ENCODE results near the gene ZFHX2. TPM values are rescaled to one million over a fixed set of nuclear protein-coding genes. Genes with fewer than 3 reads are reported as not detected.

ZFHX2 gene
- total RNA-seq, 2 donors from 2014 or later: 12.8 to 15.4 TPM

DNA sequence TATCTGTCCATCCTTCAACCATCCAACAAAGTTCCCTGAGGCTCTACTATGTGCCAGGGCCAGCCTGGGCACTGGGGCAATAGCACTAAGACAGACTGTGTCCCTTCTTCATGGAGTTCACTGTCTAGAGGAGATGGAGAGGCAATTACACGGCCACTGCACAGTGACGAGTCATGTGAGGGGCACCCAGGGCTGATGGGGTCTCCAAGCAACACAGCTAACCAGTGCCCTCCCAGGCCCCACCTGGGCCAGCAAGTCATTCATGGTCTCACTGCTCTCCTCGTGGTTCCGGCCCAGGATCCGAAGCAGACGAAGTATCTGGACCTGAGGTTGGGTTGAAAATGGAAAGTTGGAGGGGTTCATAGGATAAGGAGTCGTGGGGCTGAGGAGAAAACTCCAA, 13.3 kb upstream of the ZFHX2 start:
- H3K4me3 Mint-ChIP-seq: no peak overlapping the region
- 94 to 97% methylated on average over 6 of the region's 7 CpGs for WGBS, 2 experiments (ENCODE audit: insufficient coverage in 1 of 2, insufficient read length in 1 of 2)

DNA sequence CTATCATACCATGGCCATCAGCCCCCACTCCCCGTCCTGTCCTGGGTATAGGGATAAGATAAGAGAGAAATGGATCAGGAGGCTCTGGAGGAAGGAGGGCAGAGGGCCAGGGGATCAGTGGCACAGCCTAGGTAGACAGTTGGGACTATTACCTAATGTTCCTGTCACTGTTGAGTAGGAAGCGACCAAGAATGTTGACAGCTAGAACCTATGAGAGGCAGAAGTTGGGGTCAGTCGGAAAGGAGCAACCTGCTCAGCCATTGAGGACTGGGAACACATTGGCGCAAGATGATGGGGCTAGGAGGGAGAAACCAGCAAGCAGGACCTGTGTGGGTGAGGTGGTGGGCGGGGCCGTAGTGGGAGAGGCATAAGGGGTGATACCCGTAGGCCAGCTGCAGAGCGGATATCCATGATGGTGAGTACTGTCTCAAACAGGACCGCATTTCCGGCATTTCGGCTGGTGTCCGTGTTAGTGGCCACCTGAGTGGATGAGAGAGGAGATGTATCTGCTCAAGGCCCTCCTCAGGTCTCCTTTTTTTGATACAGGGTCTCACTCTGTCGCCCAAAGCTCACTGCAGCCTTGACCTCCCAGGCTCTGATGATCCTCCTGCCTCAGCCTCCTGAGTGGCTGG, 12.7 kb upstream of the ZFHX2 start:
- Mint-ChIP-seq H3K27ac (no peak overlapping the region), H3K9me3 (no peaks in the 10 kb centered on the region), H3K4me1 (peaks cover 18% of the 10 kb centered on the region), H3K4me3 (no peak overlapping the region), H3K27me3 (ENCODE audit: insufficient read depth) (no peaks in the 10 kb centered on the region), H3K36me3 (ENCODE audit: low read depth) (peaks cover 54% of the 10 kb centered on the region)
- Histone ChIP-seq H3K27ac (ENCODE audit: low read depth, low read length) (no peak overlapping the region), H3K4me3 (ENCODE audit: low read length) (no peak overlapping the region), H3K4me1 (ENCODE audit: control insufficient read depth, insufficient read depth, low read length) (peaks cover 11% of the 10 kb centered on the region), H3K9me3 (ENCODE audit: control insufficient read depth, low read length) (no peaks in the 10 kb centered on the region), H3K9ac (ENCODE audit: extremely low read depth, low read length, poor library complexity, severe bottlenecking) (no peak overlapping the region), H3K27me3 (ENCODE audit: control insufficient read depth, insufficient read depth, low read length, poor library complexity, severe bottlenecking) (no peaks in the 10 kb centered on the region), H3K36me3 (ENCODE audit: control insufficient read depth, insufficient read depth, low read length) (peaks cover 65% of the 10 kb centered on the region)
- TF ChIP-seq, protein P1, sequence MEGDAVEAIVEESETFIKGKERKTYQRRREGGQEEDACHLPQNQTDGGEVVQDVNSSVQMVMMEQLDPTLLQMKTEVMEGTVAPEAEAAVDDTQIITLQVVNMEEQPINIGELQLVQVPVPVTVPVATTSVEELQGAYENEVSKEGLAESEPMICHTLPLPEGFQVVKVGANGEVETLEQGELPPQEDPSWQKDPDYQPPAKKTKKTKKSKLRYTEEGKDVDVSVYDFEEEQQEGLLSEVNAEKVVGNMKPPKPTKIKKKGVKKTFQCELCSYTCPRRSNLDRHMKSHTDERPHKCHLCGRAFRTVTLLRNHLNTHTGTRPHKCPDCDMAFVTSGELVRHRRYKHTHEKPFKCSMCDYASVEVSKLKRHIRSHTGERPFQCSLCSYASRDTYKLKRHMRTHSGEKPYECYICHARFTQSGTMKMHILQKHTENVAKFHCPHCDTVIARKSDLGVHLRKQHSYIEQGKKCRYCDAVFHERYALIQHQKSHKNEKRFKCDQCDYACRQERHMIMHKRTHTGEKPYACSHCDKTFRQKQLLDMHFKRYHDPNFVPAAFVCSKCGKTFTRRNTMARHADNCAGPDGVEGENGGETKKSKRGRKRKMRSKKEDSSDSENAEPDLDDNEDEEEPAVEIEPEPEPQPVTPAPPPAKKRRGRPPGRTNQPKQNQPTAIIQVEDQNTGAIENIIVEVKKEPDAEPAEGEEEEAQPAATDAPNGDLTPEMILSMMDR (conservative IDR thresholded peaks at IDR 0.05): no peak
- 94 to 96% methylated on average over 7 to 13 of the region's 13 CpGs for WGBS, 2 experiments (ENCODE audit: insufficient coverage in 1 of 2, insufficient read length in 1 of 2)
- DNase-seq: no peak

More for the DNA sequence above, 13.3 kb upstream of the ZFHX2 start:
- H3K27me3 ChIP-seq (ENCODE audit: control insufficient read depth, insufficient read depth, low read length, poor library complexity, severe bottlenecking): no peaks in the 10 kb centered on the region
- Mint-ChIP-seq H3K9me3 (no peaks in the 10 kb centered on the region), H3K27me3 (ENCODE audit: insufficient read depth) (no peaks in the 10 kb centered on the region), H3K4me1 (peaks cover 20% of the 10 kb centered on the region), H3K36me3 (ENCODE audit: low read depth) (peaks cover 49% of the 10 kb centered on the region), H3K27ac (no peak overlapping the region)
- TF ChIP-seq, protein P1 (conservative IDR thresholded peaks at IDR 0.05): no peak
- H3K27ac ChIP-seq (ENCODE audit: low read depth, low read length): no peak overlapping the region
- no peak overlapping the region for H3K4me3 ChIP-seq (ENCODE audit: low read length)
- DNase-seq: no peak
- H3K9ac ChIP-seq (ENCODE audit: extremely low read depth, low read length, poor library complexity, severe bottlenecking): no peak overlapping the region
- peaks cover 11% of the 10 kb centered on the region for H3K4me1 ChIP-seq (ENCODE audit: control insufficient read depth, insufficient read depth, low read length)
- peaks cover 60% of the 10 kb centered on the region for H3K36me3 ChIP-seq (ENCODE audit: control insufficient read depth, insufficient read depth, low read length)
- no peaks in the 10 kb centered on the region for H3K9me3 ChIP-seq (ENCODE audit: control insufficient read depth, low read length)

DNA sequence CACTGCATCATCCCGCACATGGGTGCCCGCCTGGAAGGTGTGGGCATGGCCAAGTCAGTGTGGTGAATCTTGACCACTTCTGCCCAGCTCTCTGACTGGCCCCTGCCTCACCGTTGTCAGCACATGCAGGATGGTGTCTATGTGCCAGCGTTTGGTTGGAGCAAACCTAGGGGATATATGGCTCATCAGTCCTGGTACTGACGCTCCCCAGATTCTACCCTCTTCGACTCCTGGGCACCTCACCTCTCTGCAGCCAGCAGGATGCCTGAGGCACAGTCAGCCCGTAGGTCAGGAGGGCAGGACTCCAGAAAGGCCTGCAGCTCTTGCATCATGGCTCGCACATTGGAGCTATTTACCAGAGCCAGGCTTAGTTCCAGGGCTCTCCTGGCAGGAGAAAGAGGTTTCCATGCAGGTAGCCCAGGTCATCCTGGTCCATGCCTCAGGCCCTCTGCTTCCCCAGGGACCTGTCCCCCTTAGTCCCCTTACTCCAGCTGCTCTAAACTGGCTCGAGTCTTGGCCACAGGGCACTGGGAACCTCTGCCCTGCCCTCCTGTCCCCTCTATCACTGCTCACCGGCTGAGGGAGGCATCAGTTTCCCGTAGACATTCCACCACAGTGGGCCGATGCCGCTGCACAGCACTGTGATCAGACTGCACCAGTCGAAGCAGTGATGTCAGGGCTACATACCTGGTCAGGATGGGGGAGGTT, 12.1 kb upstream of the ZFHX2 start:
- no peak for DNase-seq
- Histone ChIP-seq H3K4me3 (ENCODE audit: low read length) (no peak overlapping the region), H3K9ac (ENCODE audit: extremely low read depth, low read length, poor library complexity, severe bottlenecking) (no peak overlapping the region), H3K36me3 (ENCODE audit: control insufficient read depth, insufficient read depth, low read length) (peaks cover 72% of the 10 kb centered on the region), H3K27ac (ENCODE audit: low read depth, low read length) (no peak overlapping the region), H3K27me3 (ENCODE audit: control insufficient read depth, insufficient read depth, low read length, poor library complexity, severe bottlenecking) (no peaks in the 10 kb centered on the region), H3K9me3 (ENCODE audit: control insufficient read depth, low read length) (no peaks in the 10 kb centered on the region), H3K4me1 (ENCODE audit: control insufficient read depth, insufficient read depth, low read length) (peaks cover 6% of the 10 kb centered on the region)
- TF ChIP-seq, protein P1 (conservative IDR thresholded peaks at IDR 0.05): no peak
- Mint-ChIP-seq H3K36me3 (ENCODE audit: low read depth) (peaks cover 59% of the 10 kb centered on the region), H3K9me3 (no peaks in the 10 kb centered on the region), H3K4me3 (no peak overlapping the region), H3K4me1 (peaks cover 12% of the 10 kb centered on the region), H3K27ac (no peak overlapping the region), H3K27me3 (ENCODE audit: insufficient read depth) (no peaks in the 10 kb centered on the region)
- WGBS, 2 experiments (ENCODE audit: insufficient coverage in 1 of 2, insufficient read length in 1 of 2): 94 to 97% methylated on average over 11 to 14 of the region's 14 CpGs
